Measurements from ENCODE around the gene CENPL.

The CENPL gene

GRCh38 chr1:173818459-173818858, 6.2 kb downstream of the CENPL start:
- TF ChIP-seq POLR2AphosphoS5 (IDR thresholded peaks at IDR 0.05; ENCODE audit: low read depth, low read length) = no peak
- no peak for TF ChIP-seq FOXP2 (optimal IDR thresholded peaks at IDR 0.05; ENCODE audit: borderline replicate concordance, extremely low read depth, extremely low read length, insufficient read depth)
- no peak for TF ChIP-seq SIN3A (IDR thresholded peaks at IDR 0.05; ENCODE audit: borderline replicate concordance, insufficient read depth, low read length)

- TF ChIP-seq FOXP2 (optimal IDR thresholded peaks at IDR 0.05; ENCODE audit: borderline replicate concordance, extremely low read depth, extremely low read length, insufficient read depth) (no peak), POLR2AphosphoS5 (IDR thresholded peaks at IDR 0.05; ENCODE audit: low read depth, low read length) (no peak), TAF1 (IDR thresholded peaks at IDR 0.05; ENCODE audit: borderline replicate concordance, insufficient read depth, low read length) (no peak), SIN3A (IDR thresholded peaks at IDR 0.05; ENCODE audit: borderline replicate concordance, insufficient read depth, low read length) (no peak), REST (IDR thresholded peaks at IDR 0.05; ENCODE audit: insufficient read depth in 1 of 2, low read depth in 2 of 2, low read length in 2 of 2) (no peak)
These were observed 21.7 kb downstream of the CENPL start for GRCh38 chr1:173802961-173803360.

- TF ChIP-seq FOXP2 (optimal IDR thresholded peaks at IDR 0.05; ENCODE audit: borderline replicate concordance, extremely low read depth, extremely low read length, insufficient read depth) (no peak), POLR2AphosphoS5 (IDR thresholded peaks at IDR 0.05; ENCODE audit: low read depth, low read length) (no peak), TAF1 (IDR thresholded peaks at IDR 0.05; ENCODE audit: borderline replicate concordance, insufficient read depth, low read length) (no peak), REST (IDR thresholded peaks at IDR 0.05; ENCODE audit: insufficient read depth in 1 of 2, low read depth in 2 of 2, low read length in 2 of 2) (no peak), SIN3A (IDR thresholded peaks at IDR 0.05; ENCODE audit: borderline replicate concordance, insufficient read depth, low read length) (no peak)
These were observed 26.6 kb downstream of the CENPL start for GRCh38 chr1:173798078-173798477.

GRCh38 chr1:173789841-173790240, 34.8 kb downstream of the CENPL start:
- no peak for TF ChIP-seq POLR2AphosphoS5 (IDR thresholded peaks at IDR 0.05; ENCODE audit: low read depth, low read length)
- TF ChIP-seq REST (IDR thresholded peaks at IDR 0.05; ENCODE audit: insufficient read depth in 1 of 2, low read depth in 2 of 2, low read length in 2 of 2) = no peak
- TF ChIP-seq TAF1 (IDR thresholded peaks at IDR 0.05; ENCODE audit: borderline replicate concordance, insufficient read depth, low read length) = no peak
- TF ChIP-seq SIN3A (IDR thresholded peaks at IDR 0.05; ENCODE audit: borderline replicate concordance, insufficient read depth, low read length) = no peak
- TF ChIP-seq FOXP2 (optimal IDR thresholded peaks at IDR 0.05; ENCODE audit: borderline replicate concordance, extremely low read depth, extremely low read length, insufficient read depth) = no peak

- TF ChIP-seq TAF1 (IDR thresholded peaks at IDR 0.05; ENCODE audit: borderline replicate concordance, insufficient read depth, low read length) = no peak
- no peak for TF ChIP-seq POLR2AphosphoS5 (IDR thresholded peaks at IDR 0.05; ENCODE audit: low read depth, low read length)
- no peak for TF ChIP-seq SIN3A (IDR thresholded peaks at IDR 0.05; ENCODE audit: borderline replicate concordance, insufficient read depth, low read length)
- TF ChIP-seq FOXP2 (optimal IDR thresholded peaks at IDR 0.05; ENCODE audit: borderline replicate concordance, extremely low read depth, extremely low read length, insufficient read depth) = no peak
- TF ChIP-seq REST (IDR thresholded peaks at IDR 0.05; ENCODE audit: insufficient read depth in 1 of 2, low read depth in 2 of 2, low read length in 2 of 2) = no peak
These were observed 39.7 kb downstream of the CENPL start for GRCh38 chr1:173784997-173785396.
